ENCODE data around the gene ATG7. TPM values are rescaled to one million over a fixed set of nuclear protein-coding genes. Genes with fewer than 3 reads are reported as not detected.
"Not testable (repeated sequence)": the region's sequence is repeated elsewhere in the genome, so short reads cannot be mapped to it uniquely, and the experiment has no call there.

Gene ATG7
- total RNA-seq, 1 experiment from 2014 or later, result 30.0 TPM

- in situ Hi-C loops (cut with HindIII; ENCODE audit: low pct_unique_long_range_greater_than_20kb, low sequenced_read_pairs), result no loop called here
- no peak for DNase-seq (ENCODE audit: low read depth, low spot score)
Observed at GRCh38 chr3:11522398-11522715, 250.2 kb downstream of the ATG7 start.

DNA sequence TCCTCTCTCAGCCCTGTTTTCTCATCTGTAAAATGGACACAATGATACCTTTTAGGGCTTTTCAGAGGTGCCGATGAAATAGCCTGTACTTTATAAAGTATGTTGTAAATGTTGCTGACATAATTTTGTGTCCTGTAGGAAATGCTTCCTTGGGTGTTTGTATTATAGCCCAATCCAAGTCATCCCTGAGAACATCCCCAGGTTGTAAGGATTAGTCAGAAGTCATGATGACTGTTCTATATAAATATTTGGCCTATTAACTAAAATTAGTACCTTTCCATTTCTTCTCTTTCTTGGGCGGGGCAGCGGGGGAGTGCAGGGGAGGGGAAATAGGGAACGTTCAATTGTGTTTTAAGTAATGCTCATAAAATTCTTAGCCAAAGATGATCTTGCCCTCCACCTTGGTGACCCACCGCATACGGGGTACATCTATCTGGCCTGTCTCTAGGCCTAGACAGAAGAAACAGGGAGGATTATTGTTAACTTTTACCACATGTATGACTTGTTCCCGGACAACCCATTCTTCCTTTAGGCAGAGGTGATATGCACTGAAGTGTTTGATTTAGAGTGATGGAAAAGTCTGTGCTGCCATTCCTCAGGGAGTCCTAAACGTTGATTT, 250.9 kb downstream of the ATG7 start:
- no peak for DNase-seq (ENCODE audit: low read depth, low spot score)
- in situ Hi-C loops (cut with HindIII; ENCODE audit: low pct_unique_long_range_greater_than_20kb, low sequenced_read_pairs), result no loop called here

- peak; percentile 16 for DNase-seq (ENCODE audit: low read depth, low spot score)
- in situ Hi-C loops (cut with HindIII; ENCODE audit: low pct_unique_long_range_greater_than_20kb, low sequenced_read_pairs), result no loop called here
Observed at GRCh38 chr3:11523572-11524101, 251.4 kb downstream of the ATG7 start.

- DNase-seq (ENCODE audit: low read depth, low spot score); in situ Hi-C loops (cut with HindIII; ENCODE audit: low pct_unique_long_range_greater_than_20kb, low sequenced_read_pairs): not testable (repeated sequence)
Observed at GRCh38 chr3:11526121-11526520, 253.9 kb downstream of the ATG7 start.

DNA sequence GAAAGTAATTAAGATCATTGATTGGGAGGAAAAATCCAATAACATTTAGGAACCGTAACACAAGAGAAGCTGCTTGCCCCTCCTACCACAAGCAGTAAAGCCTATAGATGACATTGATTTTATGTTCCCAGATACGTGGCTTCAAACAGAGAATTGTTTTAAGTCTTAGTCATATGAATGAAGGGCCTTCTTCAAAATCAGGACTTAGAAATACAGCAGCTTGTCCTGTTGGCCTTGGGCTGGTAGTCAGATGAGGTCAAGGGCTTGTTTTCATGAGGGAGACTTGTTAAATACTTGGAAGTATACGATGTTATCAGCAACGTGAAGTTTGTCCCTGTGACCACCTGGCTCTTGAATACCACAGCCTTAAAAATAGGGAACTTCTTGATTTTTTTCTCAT, 257.1 kb downstream of the ATG7 start:
- no peak for DNase-seq (ENCODE audit: low read depth, low spot score)
- in situ Hi-C loops (cut with HindIII; ENCODE audit: low pct_unique_long_range_greater_than_20kb, low sequenced_read_pairs), result no loop called here

DNA sequence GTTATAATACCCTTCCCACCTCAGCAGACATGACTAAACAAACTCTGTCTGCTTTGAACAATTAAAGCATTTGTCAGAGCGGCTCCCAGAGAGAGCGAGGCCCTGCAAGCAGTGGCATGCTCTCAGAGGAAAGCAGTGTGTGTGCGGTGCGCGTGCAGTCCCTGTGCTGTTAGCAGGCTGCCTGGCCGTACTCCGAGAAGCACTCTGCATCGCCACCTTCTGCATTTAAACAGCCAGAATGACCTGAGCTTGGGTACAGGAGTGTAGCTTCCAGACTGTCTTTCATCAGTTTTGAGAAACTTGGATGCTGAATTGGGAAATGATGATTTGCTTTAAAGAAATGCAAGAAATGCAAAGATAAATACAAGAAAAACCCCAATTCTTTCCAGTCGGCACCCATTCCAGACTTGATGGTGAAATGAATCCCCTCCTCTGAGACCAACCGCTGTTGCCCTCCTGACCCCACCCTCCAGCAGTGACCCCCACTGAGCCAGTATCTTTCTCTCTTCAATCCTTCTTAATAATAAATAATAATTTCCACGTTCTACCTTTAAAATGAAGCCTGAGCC, 258.0 kb downstream of the ATG7 start:
- no peak for DNase-seq (ENCODE audit: low read depth, low spot score)
- in situ Hi-C loops (cut with HindIII; ENCODE audit: low pct_unique_long_range_greater_than_20kb, low sequenced_read_pairs), result no loop called here

DNA sequence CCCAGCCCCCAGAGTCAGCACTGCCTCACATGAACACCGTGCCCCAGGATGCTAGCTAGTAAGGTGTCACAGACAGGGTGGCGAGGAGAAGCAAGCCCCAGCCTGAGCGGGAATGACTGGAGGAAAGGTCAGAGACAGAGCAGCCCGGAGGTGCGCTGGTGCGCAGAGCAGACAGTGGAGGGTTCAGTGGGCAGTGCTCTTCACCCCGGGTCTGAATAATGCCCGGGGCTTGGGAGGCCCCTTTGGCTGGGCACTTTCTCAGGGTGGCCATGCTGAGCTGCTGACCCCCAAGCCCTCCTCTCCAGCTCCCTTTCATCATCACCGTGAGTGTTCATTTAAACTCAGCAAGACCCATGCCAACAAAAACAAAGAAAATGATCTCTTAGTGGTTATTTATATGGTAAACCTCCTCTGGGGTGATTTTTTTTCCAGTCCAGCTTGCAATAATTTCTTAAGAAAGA, 260.8 kb downstream of the ATG7 start:
- DNase-seq (ENCODE audit: low read depth, low spot score), result no peak
- in situ Hi-C loops (cut with HindIII; ENCODE audit: low pct_unique_long_range_greater_than_20kb, low sequenced_read_pairs), result no loop called here

GRCh38 chr3:11534011-11534792, 262.0 kb downstream of the ATG7 start:
- in situ Hi-C loops (cut with HindIII; ENCODE audit: low pct_unique_long_range_greater_than_20kb, low sequenced_read_pairs), result no loop called here
- DNase-seq (ENCODE audit: low read depth, low spot score), result no peak

DNA sequence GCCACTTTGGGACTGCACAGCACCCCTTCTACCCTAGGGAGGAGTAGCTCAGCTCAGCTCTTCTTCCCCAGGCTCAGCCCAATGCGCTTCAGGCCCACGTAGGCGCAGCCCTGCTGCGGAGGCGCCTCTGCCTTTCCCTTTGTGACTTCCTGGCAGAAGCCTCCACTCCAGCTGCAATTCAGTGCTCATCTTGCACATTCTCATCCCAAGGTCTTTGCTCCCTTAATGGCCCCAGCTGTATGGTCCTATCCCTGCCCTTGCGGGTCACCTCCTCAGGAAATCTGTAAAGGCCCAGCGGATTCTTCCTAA, 262.6 kb downstream of the ATG7 start:
- no peak for DNase-seq (ENCODE audit: low read depth, low spot score)
- in situ Hi-C loops (cut with HindIII; ENCODE audit: low pct_unique_long_range_greater_than_20kb, low sequenced_read_pairs), result no loop called here

DNA sequence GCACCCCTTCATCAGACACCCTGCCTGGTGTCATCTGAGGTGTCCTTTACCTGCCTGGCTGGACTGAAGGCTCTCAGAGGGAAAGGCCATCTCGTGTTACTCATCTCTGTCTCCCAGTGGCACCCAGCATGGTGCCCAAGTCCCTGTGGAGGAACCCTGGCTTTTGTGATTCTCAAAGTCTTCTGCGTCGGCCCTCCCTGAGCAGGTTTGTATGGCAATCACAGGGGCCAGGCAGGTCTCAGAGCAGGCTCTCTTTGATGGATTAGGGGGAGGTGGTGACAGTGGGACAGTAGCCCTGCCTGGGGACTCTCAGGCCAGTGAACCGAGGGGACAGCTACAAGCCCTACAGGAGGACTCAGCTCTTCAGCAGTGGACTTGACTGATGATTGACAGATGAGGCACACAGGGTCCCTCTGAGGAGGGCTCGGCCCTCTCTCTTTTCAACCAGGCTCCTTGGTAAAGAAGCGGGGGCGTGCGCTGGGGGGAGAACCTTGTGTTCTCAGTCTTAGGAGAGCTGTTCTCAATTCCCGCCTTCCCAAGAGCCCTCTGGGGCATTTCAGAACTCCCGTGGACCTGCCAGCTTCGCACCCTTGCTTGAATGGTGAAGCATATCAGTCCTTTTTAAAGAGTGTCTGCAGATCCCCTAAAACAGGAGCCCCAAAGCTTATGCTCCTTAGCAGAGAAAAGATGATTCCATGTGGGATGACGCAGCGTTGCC, 263.2 kb downstream of the ATG7 start:
- in situ Hi-C loops (cut with HindIII; ENCODE audit: low pct_unique_long_range_greater_than_20kb, low sequenced_read_pairs), result no loop called here
- DNase-seq (ENCODE audit: low read depth, low spot score), result no peak

DNA sequence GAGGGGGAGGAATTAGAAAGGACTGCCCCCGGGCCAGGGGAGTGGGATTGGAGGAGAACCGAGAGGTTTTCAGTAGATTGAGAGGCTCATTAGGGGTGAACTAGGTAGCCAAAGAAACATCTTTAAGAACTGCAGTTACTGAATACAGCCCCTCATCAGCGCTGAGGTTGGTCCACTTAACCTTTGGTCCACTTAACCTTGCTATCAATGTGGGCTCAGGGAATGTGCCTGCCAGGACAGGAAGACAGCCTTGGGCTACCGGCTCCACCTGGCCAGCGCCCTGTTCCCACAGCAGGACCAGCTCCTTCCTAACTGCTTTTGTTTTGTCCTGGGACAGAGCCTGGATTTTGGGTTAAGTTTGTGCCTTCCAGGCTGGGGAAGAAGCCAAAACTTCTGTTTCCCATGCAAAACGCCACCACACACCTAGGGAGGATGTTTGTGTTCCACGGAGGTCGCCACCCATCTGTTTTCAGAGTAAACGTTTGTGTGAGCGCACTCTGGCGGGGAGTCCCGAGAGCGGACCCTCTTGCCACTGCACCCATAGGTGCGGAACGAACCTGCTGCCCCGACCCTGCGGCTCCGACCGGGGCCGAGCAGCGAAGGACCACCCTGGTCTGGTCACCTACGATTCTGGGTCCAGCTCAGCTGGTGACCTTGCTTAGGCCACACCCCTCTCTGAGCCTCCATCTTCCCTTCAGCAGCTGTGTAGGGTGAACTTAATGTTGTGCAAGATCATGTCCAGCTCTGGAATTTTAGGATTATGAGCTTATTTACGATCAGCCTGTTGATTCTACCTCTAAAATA, 264.1 kb downstream of the ATG7 start:
- in situ Hi-C loops (cut with HindIII; ENCODE audit: low pct_unique_long_range_greater_than_20kb, low sequenced_read_pairs), result no loop called here
- DNase-seq (ENCODE audit: low read depth, low spot score), result no peak

- in situ Hi-C loops (cut with HindIII; ENCODE audit: low pct_unique_long_range_greater_than_20kb, low sequenced_read_pairs), result no loop called here
Observed at GRCh38 chr3:11536936-11537612, 264.9 kb downstream of the ATG7 start.

GRCh38 chr3:11538581-11538980, 266.4 kb downstream of the ATG7 start:
- DNase-seq (ENCODE audit: low read depth, low spot score), result no peak
- in situ Hi-C loops (cut with HindIII; ENCODE audit: low pct_unique_long_range_greater_than_20kb, low sequenced_read_pairs), result no loop called here

More at GRCh38 chr3:11536936-11537612, 264.9 kb downstream of the ATG7 start:
- no peak for DNase-seq (ENCODE audit: low read depth, low spot score)

DNA sequence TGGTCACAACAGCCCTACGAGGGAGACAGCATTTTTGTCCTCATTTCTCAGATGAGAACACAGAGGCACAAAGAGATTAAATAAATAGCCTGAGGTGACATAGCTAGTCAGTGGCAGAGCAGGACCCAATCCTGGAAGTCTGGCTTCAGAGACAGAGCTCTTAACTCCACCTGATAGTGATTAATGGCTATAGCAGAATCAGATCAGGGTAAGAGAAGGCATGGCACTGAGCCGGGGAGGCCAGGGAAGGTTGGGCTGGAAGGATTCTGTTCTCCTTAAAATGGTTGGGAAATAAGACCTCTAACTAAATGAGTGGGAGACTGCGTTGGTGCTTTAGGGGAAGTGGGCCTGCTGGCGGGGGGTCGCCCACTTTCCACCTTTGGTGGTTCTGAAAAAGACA, 267.0 kb downstream of the ATG7 start:
- in situ Hi-C loops (cut with HindIII; ENCODE audit: low pct_unique_long_range_greater_than_20kb, low sequenced_read_pairs), result no loop called here
- DNase-seq (ENCODE audit: low read depth, low spot score), result no peak

DNA sequence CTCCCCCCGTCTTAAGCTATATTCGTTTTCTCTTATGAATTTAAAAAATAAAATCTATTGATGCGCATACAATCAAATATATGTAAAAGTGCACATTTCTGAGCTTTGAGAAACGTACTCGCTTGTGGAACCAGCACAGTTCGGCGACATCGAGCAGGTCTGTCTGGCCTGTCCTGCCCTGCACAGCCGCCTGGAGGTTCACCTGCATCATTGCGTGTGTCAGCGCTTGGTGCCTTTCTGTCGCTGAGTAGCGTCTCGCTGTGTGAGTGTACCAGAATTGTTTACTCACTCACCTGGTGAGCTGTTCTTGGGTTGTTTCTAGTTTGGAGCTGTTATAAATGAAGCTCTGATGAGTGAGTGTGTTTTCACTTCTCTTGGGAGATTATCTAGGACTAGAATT, 267.5 kb downstream of the ATG7 start:
- in situ Hi-C loops (cut with HindIII; ENCODE audit: low pct_unique_long_range_greater_than_20kb, low sequenced_read_pairs), result no loop called here
- DNase-seq (ENCODE audit: low read depth, low spot score), result no peak

DNA sequence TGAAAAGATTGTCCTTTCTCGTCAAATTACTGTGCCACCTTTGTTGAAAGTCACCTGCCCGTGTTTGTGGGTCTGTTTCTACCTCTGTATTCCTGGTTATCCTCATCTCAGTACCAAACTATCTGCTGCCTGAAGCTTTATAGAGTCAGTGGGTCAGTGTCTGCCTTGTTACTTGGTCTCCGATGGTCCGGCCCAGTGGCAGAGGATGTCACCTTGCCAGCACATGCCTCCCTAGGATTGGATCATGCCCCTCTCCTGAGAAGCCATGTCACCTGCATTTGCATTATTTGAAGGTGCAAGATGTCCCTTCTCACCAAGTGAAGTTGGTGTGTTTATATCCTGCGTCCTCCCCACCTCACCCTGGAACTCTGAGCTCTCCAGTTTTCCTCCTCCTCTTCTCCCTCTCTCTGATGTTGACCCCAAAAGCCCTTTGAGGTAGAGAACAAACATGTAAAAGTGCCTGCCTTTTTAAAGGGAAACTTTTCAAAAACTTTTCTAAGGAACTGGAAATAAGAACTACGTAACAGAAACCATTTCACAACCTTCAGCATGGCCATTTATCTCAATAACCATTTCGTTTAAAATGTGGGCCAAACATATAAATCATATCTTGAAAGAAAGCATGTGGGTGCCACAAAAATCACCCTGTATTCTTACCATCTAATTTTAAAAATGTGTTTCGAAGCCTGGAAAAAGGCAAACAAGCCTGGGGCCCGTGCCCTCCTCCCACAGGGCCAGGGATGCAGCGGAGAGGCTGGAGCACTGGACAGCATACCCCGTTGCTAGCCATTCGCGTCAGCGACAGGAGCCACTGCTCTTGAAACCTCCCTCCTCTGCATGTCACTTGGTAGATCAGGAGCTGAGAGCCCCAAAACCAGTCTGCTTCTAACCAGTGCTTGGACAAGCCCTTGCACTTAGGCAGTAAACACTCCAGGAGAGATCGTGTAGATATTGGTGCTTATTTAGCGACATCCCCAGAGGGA, 269.4 kb downstream of the ATG7 start:
- in situ Hi-C loops (cut with HindIII; ENCODE audit: low pct_unique_long_range_greater_than_20kb, low sequenced_read_pairs), result no loop called here
- DNase-seq (ENCODE audit: low read depth, low spot score), result no peak
